ENCODE results near the gene GPC2. TPM values are rescaled to one million over a fixed set of nuclear protein-coding genes. Genes with fewer than 3 reads are reported as not detected.

The GPC2 gene
- total RNA-seq, 1 donor from 2014 or later = 75.0 TPM

- FAIRE-seq (no peak), DNase-seq (ENCODE audit: low spot score in 2 of 2) (peak; percentile 15 to 42)
Measured at GRCh38 chr7:100170101-100170897, 6.9 kb downstream of the GPC2 start.

- FAIRE-seq (no peak), DNase-seq (ENCODE audit: low spot score in 2 of 2) (peak in 1 of 2 donors; percentile 24)
Measured at GRCh38 chr7:100169147-100169850, 7.9 kb downstream of the GPC2 start.

GRCh38 chr7:100167912-100168323 is 9.3 kb downstream of the GPC2 start:
- peak; percentile 14 to 20 for DNase-seq (ENCODE audit: low spot score in 2 of 2)

GRCh38 chr7:100166970-100167911 is 9.9 kb downstream of the GPC2 start:
- peak; percentile 13 to 22 for DNase-seq (ENCODE audit: low spot score in 2 of 2)
- no peak for FAIRE-seq

More at GRCh38 chr7:100167912-100168323, 9.3 kb downstream of the GPC2 start:
- no peak for FAIRE-seq

- DNase-seq (ENCODE audit: low spot score in 2 of 2) (no peak), FAIRE-seq (no peak)
Measured at GRCh38 chr7:100166317-100166940, 10.8 kb downstream of the GPC2 start.

- FAIRE-seq (no peak), DNase-seq (ENCODE audit: low spot score in 2 of 2) (no peak)
Measured at GRCh38 chr7:100163871-100164270, 13.3 kb downstream of the GPC2 start.

DNA sequence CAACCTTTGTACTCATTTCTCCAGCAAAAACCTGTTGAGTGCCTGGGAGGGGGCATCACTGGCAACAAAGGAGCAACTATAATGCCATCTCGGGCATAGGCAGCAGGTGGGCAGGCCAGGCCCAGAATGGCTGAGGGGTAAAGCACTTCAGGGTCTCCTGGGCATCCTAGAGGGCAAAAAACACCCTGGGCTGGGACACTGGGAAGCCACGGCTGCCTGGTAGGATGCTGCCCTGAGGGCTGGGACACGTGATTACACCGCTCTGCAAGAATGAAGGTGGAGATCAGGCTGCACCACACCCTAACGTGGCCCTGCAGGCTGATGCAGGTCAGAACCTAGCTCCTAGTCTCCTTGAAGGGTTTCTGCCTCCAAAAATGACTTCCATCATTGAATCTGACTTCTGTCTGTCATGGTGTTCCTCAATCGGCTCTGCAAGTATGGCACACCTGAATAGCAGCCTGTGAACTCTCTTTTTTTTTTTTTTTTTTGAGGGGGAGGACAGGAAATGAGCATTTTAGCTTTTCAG is 14.1 kb downstream of the GPC2 start:
- FAIRE-seq (no peak), DNase-seq (ENCODE audit: low spot score in 2 of 2) (no peak)

DNA sequence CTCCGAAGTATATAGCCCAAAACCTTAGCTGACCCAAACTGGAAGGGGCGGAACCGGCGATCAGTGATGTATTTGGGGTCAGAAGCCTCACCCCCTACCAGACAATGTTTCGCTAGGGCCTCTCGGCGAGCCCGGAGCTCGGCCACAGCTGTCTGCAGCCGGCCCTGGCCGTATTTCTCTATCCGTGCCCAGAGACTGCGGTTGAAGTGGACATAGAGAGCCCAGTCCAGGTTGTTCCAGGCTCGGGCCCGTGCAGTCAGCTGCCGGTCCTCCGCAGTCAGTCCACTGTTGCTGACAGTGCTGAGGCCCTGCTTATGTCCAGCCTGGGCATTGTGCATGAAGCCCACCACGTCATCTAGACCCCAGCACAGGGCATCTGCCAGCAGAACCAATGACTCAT is 17.1 kb downstream of the GPC2 start:
- DNase-seq (ENCODE audit: low spot score in 2 of 2) (no peak), FAIRE-seq (no peak)

GRCh38 chr7:100159099-100159623 is 18.0 kb downstream of the GPC2 start:
- FAIRE-seq (no peak), DNase-seq (ENCODE audit: low spot score in 2 of 2) (no peak)

GRCh38 chr7:100158229-100159098 is 18.7 kb downstream of the GPC2 start, which contains the start of gene TRAPPC14:
Gene TRAPPC14, minus strand, starts transcription at chr7:100158723. Its CDS starts 224 bp downstream, at chr7:100158499.
- FAIRE-seq = no peak
- peak; percentile 94 to 97 for DNase-seq (ENCODE audit: low spot score in 2 of 2)

- DNase-seq (ENCODE audit: low spot score in 2 of 2) = peak; percentile 51 to 58
- FAIRE-seq = no peak
Measured at GRCh38 chr7:100157334-100158228, 19.6 kb downstream of the GPC2 start.

DNA sequence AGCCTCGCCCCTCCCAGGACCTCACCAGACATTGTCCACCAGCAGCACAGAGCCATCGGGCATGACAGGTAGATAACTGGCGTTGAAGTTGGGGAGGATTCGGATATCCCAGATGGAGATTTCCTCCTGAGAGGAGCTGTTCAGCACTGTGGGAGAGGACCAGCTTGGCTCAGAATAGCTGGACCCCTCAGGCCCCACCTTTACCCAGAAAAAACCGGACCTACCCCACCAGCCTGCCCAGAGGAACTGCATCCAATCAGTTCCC is 20.2 kb downstream of the GPC2 start:
- DNase-seq (ENCODE audit: low spot score in 2 of 2) = peak in 1 of 2 donors; percentile 32
- no peak for FAIRE-seq

- DNase-seq (ENCODE audit: low spot score in 2 of 2) (peak in 1 of 2 donors; percentile 24), FAIRE-seq (no peak)
Measured at GRCh38 chr7:100156331-100157068, 20.7 kb downstream of the GPC2 start.

DNA sequence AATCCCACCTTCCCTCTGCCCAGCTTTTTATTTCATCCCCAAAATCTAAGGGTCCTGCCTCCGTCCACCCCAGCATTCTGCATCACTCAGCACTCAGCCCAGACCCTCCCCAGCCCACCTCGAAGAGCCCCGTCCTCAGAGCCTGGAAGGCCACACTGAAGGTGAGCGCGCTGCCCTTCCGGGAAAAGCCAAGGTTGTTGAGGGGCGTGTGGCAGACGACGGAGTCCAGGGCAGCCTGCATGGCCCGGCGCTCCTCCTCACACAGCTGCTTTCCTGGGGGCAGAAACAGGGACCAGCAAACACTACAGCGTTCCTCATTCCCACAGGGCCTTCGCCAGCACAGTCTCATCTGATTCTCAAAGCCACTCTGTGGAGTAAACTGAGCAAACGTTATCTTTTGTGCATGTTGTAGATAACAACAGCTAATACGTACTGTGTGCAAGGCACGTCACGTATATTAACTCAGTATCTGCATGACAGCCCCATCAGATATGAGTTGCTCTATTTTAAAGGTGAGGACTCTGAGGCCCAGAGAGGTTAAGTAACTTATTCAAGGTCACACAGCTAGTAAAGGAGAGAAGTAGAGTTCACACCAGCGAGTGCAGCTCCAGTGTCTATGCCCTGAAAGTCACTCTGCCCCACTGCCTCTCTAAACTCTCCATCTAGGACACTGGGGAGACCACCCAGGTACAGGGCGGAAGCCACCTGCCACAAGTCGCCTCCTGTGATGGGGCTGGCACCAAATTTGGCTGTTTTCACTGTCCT is 21.4 kb downstream of the GPC2 start:
- DNase-seq (ENCODE audit: low spot score in 2 of 2) (no peak), FAIRE-seq (no peak)

- DNase-seq (ENCODE audit: low spot score in 2 of 2) = peak in 1 of 2 donors; percentile 36
- FAIRE-seq = no peak
Measured at GRCh38 chr7:100154651-100155491, 22.3 kb downstream of the GPC2 start.
